Loucy (cell line): Measurements from ENCODE around the gene PMEPA1.

Source experiments
- H2AFZ ChIP-seq: fragments of 200-600 bp; sonication (generic); 2 replicates; pipeline ENCODE4 v1.6.0; 2016; ENCODE audit warnings: antibody characterized with exemption, mild to moderate bottlenecking, low read length, moderate library complexity
- H3F3A ChIP-seq: fragments of 200-600 bp; 2 replicates; pipeline ENCODE4 v1.6.0; 2016; ENCODE audit warnings: antibody characterized with exemption, low read depth, mild to moderate bottlenecking
- H3K27me3 ChIP-seq: fragments of 200-600 bp; sonication (generic); 2 replicates; pipeline ENCODE4 v1.6.1; 2014; ENCODE audit warnings: low read length, mild to moderate bottlenecking; ENCODE audit not compliant: insufficient read depth, poor library complexity, severe bottlenecking
- H3K36me3 ChIP-seq: fragments of 200-600 bp; sonication (generic); 2 replicates; pipeline ENCODE4 v1.6.1; 2016; ENCODE audit warnings: low read length; ENCODE audit not compliant: insufficient read depth
- H3K4me1 ChIP-seq: fragments of 200-600 bp; sonication (generic); 2 replicates; pipeline ENCODE4 v1.5.1; 2014; ENCODE audit warnings: low read length, mild to moderate bottlenecking; ENCODE audit not compliant: insufficient read depth, poor library complexity, severe bottlenecking
- H3K4me2 ChIP-seq: fragments of 200-600 bp; sonication (generic); 2 replicates; pipeline ENCODE4 v1.6.0; 2014; ENCODE audit warnings: antibody characterized with exemption, low read length, low read depth, mild to moderate bottlenecking; ENCODE audit not compliant: poor library complexity, severe bottlenecking
- H3K4me3 ChIP-seq: fragments of 200-600 bp; sonication (generic); 2 replicates; pipeline ENCODE4 v1.5.1; 2014; ENCODE audit warnings: low read length, mild to moderate bottlenecking, mixed read lengths; ENCODE audit not compliant: poor library complexity, severe bottlenecking
- H3K79me2 ChIP-seq: fragments of 200-600 bp; sonication (generic); 2 replicates; pipeline ENCODE4 v1.6.1; 2014; ENCODE audit warnings: low read length; ENCODE audit not compliant: insufficient read depth
- H3K9ac ChIP-seq: fragments of 200-600 bp; sonication (generic); 2 replicates; pipeline ENCODE4 v1.6.0; 2014; ENCODE audit warnings: mild to moderate bottlenecking, low read depth, low read length, moderate library complexity; ENCODE audit not compliant: poor library complexity, severe bottlenecking
- H3K9me2 ChIP-seq: fragments of 200-600 bp; sonication (generic); replicated peaks from 2 replicates; pipeline ENCODE4 v1.6.1; 2016; ENCODE audit warnings: low read depth, low read length, mixed read lengths
- H3K9me3 ChIP-seq: fragments of 200-600 bp; sonication (generic); 2 replicates; pipeline ENCODE4 v1.6.1; 2014; ENCODE audit warnings: mild to moderate bottlenecking, antibody characterized with exemption, low read length, low read depth; ENCODE audit not compliant: insufficient read depth
- H4K20me1 ChIP-seq: fragments of 200-600 bp; sonication (generic); 2 replicates; pipeline ENCODE4 v1.6.0; 2014; ENCODE audit warnings: antibody characterized with exemption, low read length, mild to moderate bottlenecking; ENCODE audit not compliant: insufficient read depth, poor library complexity, severe bottlenecking
- EZH2phosphoT487 ChIP-seq: fragments of 200-600 bp; IDR thresholded peaks from 2 replicates; pipeline ENCODE4 v1.6.1; 2018; ENCODE audit warnings: antibody characterized with exemption, mild to moderate bottlenecking, moderate library complexity, borderline replicate concordance
- TF ChIP-seq, protein P1 (sequence below): fragments of 200-600 bp; sonication (generic); conservative IDR thresholded peaks from 2 replicates; pipeline ENCODE4 v1.5.1; 2014; ENCODE audit warnings: mild to moderate bottlenecking, antibody characterized with exemption, low read length

The PMEPA1 gene

GRCh38 chr20:57670288-57671071, 39.3 kb downstream of the PMEPA1 start:
- Histone ChIP-seq H3K4me2 (no peak overlapping the region), H2AFZ (no peak overlapping the region), H3K4me1 (no peaks in the 10 kb centered on the region), H3K79me2 (no peaks in the 10 kb centered on the region; the same call in 1 of the 2 replicates), H3K9me3 (no peaks in the 10 kb centered on the region), H3K27me3 (no peaks in the 10 kb centered on the region), H3K36me3 (no peaks in the 10 kb centered on the region), H3K9me2 (no peaks in the 10 kb centered on the region), H3F3A (no peaks in the 10 kb centered on the region), H3K9ac (no peak overlapping the region), H3K4me3 (no peak overlapping the region), H4K20me1 (no peaks in the 10 kb centered on the region)
- TF ChIP-seq EZH2phosphoT487, result no peak
- TF ChIP-seq, protein P1, sequence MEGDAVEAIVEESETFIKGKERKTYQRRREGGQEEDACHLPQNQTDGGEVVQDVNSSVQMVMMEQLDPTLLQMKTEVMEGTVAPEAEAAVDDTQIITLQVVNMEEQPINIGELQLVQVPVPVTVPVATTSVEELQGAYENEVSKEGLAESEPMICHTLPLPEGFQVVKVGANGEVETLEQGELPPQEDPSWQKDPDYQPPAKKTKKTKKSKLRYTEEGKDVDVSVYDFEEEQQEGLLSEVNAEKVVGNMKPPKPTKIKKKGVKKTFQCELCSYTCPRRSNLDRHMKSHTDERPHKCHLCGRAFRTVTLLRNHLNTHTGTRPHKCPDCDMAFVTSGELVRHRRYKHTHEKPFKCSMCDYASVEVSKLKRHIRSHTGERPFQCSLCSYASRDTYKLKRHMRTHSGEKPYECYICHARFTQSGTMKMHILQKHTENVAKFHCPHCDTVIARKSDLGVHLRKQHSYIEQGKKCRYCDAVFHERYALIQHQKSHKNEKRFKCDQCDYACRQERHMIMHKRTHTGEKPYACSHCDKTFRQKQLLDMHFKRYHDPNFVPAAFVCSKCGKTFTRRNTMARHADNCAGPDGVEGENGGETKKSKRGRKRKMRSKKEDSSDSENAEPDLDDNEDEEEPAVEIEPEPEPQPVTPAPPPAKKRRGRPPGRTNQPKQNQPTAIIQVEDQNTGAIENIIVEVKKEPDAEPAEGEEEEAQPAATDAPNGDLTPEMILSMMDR, result no peak

DNA sequence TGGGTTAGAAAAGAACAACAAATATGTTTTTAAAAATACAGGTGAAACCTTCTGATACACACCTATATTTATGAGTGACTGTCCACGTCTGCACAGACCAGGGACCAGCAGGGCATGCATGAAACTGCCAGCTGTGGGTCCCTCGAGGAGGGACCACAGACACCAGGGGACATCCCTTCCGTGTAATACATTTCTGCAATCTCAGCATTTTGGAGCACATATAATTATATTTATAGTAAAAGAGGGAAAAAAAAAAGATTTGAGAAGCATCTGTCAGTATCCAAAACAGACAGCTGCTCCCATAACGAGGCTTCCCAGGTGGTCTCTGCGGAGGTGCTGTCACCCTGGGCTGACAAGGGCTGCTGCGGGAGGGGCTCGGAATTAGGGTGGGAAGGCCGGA, 40.2 kb downstream of the PMEPA1 start:
- Histone ChIP-seq H3K4me1 (no peaks in the 10 kb centered on the region), H3K27me3 (no peaks in the 10 kb centered on the region), H3K4me2 (no peak overlapping the region), H3K9me3 (no peaks in the 10 kb centered on the region), H3K79me2 (no peaks in the 10 kb centered on the region), H3F3A (no peaks in the 10 kb centered on the region), H3K36me3 (no peaks in the 10 kb centered on the region), H4K20me1 (no peaks in the 10 kb centered on the region), H2AFZ (no peak overlapping the region), H3K4me3 (no peak overlapping the region), H3K9ac (no peak overlapping the region), H3K9me2 (no peaks in the 10 kb centered on the region)
- TF ChIP-seq, protein P1, result no peak
- no peak for TF ChIP-seq EZH2phosphoT487

DNA sequence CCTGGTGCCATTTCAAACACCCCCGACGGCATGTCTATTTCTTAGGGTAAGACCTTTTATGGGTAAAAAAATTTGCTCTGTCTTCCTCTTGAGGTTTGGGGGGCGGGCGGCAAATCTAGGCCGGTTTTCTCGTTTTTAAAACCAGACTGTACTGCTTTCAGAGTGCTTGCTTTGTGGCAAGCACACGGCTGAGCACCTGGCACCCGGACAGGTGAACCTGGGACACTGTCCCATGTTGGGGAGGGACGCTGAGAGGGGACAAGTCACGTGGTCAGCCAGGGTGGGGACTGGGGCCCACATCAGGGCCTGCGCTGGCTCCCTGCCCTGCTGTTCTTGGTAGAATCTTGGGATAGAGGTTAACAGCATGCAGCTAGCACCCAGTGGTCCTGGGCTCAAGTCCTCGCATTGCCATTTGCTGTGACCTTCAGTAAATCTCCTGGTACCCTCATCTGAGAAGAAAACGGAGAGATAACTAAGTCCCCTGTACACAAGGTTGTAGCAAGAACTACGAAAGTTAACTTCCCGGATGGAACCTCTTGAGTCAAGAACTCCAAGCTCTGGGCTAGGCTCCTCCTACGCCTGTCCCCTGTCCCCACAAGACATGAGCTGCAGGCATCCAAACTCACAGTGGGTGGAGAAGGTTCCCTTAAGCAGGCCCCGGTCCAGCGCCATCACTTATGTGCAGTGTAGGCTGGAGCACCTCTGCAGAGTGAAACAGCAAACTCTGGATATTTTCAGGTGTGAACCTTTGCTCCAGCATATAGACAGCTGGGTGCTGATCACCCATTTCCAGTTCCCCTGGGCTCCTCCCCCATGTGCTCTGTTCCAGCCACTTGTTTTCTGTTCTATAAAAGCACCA, 41.7 kb downstream of the PMEPA1 start:
- H3K27me3 ChIP-seq, result no peaks in the 10 kb centered on the region
- no peak overlapping the region for H3K9ac ChIP-seq
- no peaks in the 10 kb centered on the region for H3F3A ChIP-seq
- no peak overlapping the region for H2AFZ ChIP-seq
- H3K9me3 ChIP-seq, result no peaks in the 10 kb centered on the region
- no peaks in the 10 kb centered on the region for H3K79me2 ChIP-seq
- no peaks in the 10 kb centered on the region for H4K20me1 ChIP-seq
- no peaks in the 10 kb centered on the region for H3K36me3 ChIP-seq
- no peak for TF ChIP-seq EZH2phosphoT487
- TF ChIP-seq, protein P1, result no peak
- H3K9me2 ChIP-seq, result no peaks in the 10 kb centered on the region
- no peak overlapping the region for H3K4me2 ChIP-seq
- H3K4me1 ChIP-seq, result no peaks in the 10 kb centered on the region
- H3K4me3 ChIP-seq, result no peak overlapping the region
